GM12878 (cell line): ENCODE results near the gene SEMA3B. TPM values are rescaled to one million over a fixed set of nuclear protein-coding genes. Genes with fewer than 3 reads are reported as not detected.
A peak's percentile ranks its signal among the peaks of the same experiment; 100 is the strongest.

Experiments
- ATAC-seq: fragments of 200-7000 bp; cut with Tn5 transposase; 3 replicates; pipeline ENCODE4 v1.9.1; 2020; ENCODE audit warnings: mild to moderate bottlenecking, moderate library complexity
- BruUV-seq: library from RNA; stranded (reverse); fragments of 400-500 nt; replicated peaks from 2 replicates; lab custom pipeline; 2021; lab: Mats Ljungman, UMichigan
- CTCF ChIA-PET: fragments of 300-600 bp; sonication (Branson Sonifier 250); formaldehyde crosslinking; extraction: SDS; loops from one replicate; lab custom pipeline; 2021; ENCODE audit warnings: inconsistent platforms; lab: Yijun Ruan, JAX
- POLR2A ChIA-PET: fragments of 350-600 bp; formaldehyde crosslinking; extraction: SDS; loops from one replicate; lab custom pipeline; 2021; ENCODE audit warnings: inconsistent platforms; lab: Charles Lee
- RAD21 ChIA-PET: fragments of 300-600 bp; sonication (Branson Sonifier 250); formaldehyde crosslinking; loops from one replicate; lab custom pipeline; 2023; ENCODE audit warnings: antibody characterized with exemption; ENCODE audit not compliant: unreplicated experiment; lab: Charles Lee
- SMC1A ChIA-PET: fragments of 300-600 bp; sonication (Branson Sonifier 250); formaldehyde crosslinking; loops from one replicate; lab custom pipeline; 2023; ENCODE audit not compliant: unreplicated experiment, uncharacterized antibody; lab: Charles Lee
- DNase-seq: peaks from one replicate; pipeline ENCODE4 v3.0.0-alpha.2; 2011; ENCODE audit warnings: low read depth, low spot score
- FAIRE-seq: peaks from 3 replicates; lab custom pipeline; 2011; peaks lifted over from hg19 to GRCh38; lab: Jason Lieb, UNC
- H2AFZ ChIP-seq: 2 replicates; pipeline ENCODE4 v1.6.0; 2011; ENCODE audit warnings: low read depth, low read length, control low read depth; ENCODE audit not compliant: control insufficient read depth
- H3K27ac ChIP-seq: 2 replicates; pipeline ENCODE4 v1.5.1; 2011; ENCODE audit warnings: control low read depth; ENCODE audit not compliant: control insufficient read depth, insufficient read depth
- H3K27me3 ChIP-seq, 2 experiments: replicated peaks in 1 of 2; 2 replicates each; pipeline versions ENCODE4 v1.6.0 to v1.6.1; 2011; ENCODE audit warnings: low read length in 1 of 2; ENCODE audit not compliant: control insufficient read depth in 2 of 2, insufficient read depth in 2 of 2
- H3K36me3 ChIP-seq, 2 experiments: 2 replicates each; pipeline ENCODE4 v1.5.1; 2011; ENCODE audit warnings: low read length in 1 of 2; ENCODE audit not compliant: control insufficient read depth in 2 of 2, insufficient read depth in 2 of 2
- H3K4me1 ChIP-seq: 2 replicates; pipeline ENCODE4 v1.6.1; 2011; ENCODE audit warnings: mild to moderate bottlenecking, low read length, moderate library complexity, mixed read lengths; ENCODE audit not compliant: control insufficient read depth, insufficient read depth
- H3K4me2 ChIP-seq: 2 replicates; pipeline ENCODE4 v1.6.0; 2011; ENCODE audit warnings: control low read depth; ENCODE audit not compliant: control insufficient read depth, insufficient read depth
- H3K4me3 ChIP-seq: fragments of 200-600 bp; sonication (generic); 2 replicates; pipeline ENCODE4 v1.5.1; 2016
- H3K79me2 ChIP-seq: 2 replicates; pipeline ENCODE4 v1.6.0; 2011; ENCODE audit warnings: low read length; ENCODE audit not compliant: control insufficient read depth, insufficient read depth
- H3K9ac ChIP-seq: 2 replicates; pipeline ENCODE4 v1.8.0; 2011; ENCODE audit warnings: low read length, control low read depth, mixed read lengths; ENCODE audit not compliant: control insufficient read depth, insufficient read depth
- H3K9me3 ChIP-seq: replicated peaks from 3 replicates; pipeline ENCODE4 v1.5.1; 2011; ENCODE audit warnings: mild to moderate bottlenecking, low read length; ENCODE audit not compliant: control insufficient read depth, insufficient read depth
- H4K20me1 ChIP-seq: 2 replicates; pipeline ENCODE4 v1.6.0; 2011; ENCODE audit not compliant: control insufficient read depth, insufficient read depth
- DPF2 ChIP-seq: fragments of 450-650 bp; IDR thresholded peaks from 2 replicates; pipeline ENCODE4 v1.6.1; 2017; ENCODE audit warnings: mild to moderate bottlenecking
- GATAD2B ChIP-seq: fragments of 450-650 bp; conservative IDR thresholded peaks from 2 replicates; pipeline ENCODE4 v1.6.1; 2017; ENCODE audit warnings: low read depth, mild to moderate bottlenecking, moderate library complexity
- KLF5 ChIP-seq: fragments of 450-650 bp; IDR thresholded peaks from 2 replicates; pipeline ENCODE4 v1.6.1; 2014; ENCODE audit warnings: mild to moderate bottlenecking; ENCODE audit not compliant: partially characterized antibody
- TCF3 ChIP-seq: IDR thresholded peaks from 2 replicates; pipeline ENCODE4 v1.6.1; 2012; ENCODE audit warnings: low read depth, mild to moderate bottlenecking, low read length, borderline replicate concordance; ENCODE audit not compliant: insufficient read depth
- WGBS: methylation state at CpG from one replicate; pipeline ENCODE4 v1.1.6; 2016; ENCODE audit warnings: low lambda C conversion rate; ENCODE audit not compliant: insufficient replicate concordance, insufficient coverage; ENCODE audit errors: missing lambda C conversion rate; 5-methylcytosine and 5-hydroxymethylcytosine counted together
- in situ Hi-C: fragments of 300-500 bp; cut with MboI; formaldehyde crosslinking; loops from 9 replicates; pipeline ENCODE4 v1.14.3; 2018; ENCODE audit warnings: mixed read lengths
- intact Hi-C: fragments of 100-400 bp; cut with micrococcal nuclease; formaldehyde crosslinking; loops from one replicate; pipeline ENCODE4 v1.14.2; 2022; ENCODE audit not compliant: unreplicated experiment
- polyA plus RNA-seq, 11 experiments: library from polyadenylated mRNA; depleted of rRNA in 4 of 11; unstranded in 6 of 11; stranded (reverse) in 5 of 11; fragments of >200 nt; fragmentation: Nextera tagmentation in 4 of 11; fragmentation: Illumina TruSeq in 1 of 11; extraction: Ambion mirVana in 4 of 11; extraction: Trizol in 1 of 11; gene quantifications; 1 replicate in 1 of 11; 2 replicates in 10 of 11; pipeline versions ENCODE4 v1.2.1 to v1.2.3, GENCODE V29; 2011 to 2016; ENCODE audit warnings: inconsistent platforms in 2 of 11, missing spikeins in 2 of 11, low read depth in 1 of 11
- total RNA-seq, 4 experiments: library from RNA; depleted of rRNA in 3 of 4; stranded (reverse); fragments of >200 nt in 3 of 4; fragmentation: Illumina TruSeq in 1 of 4; extraction: Trizol in 1 of 4; gene quantifications; 2 replicates each; pipeline versions ENCODE4 v1.2.1 to v1.2.3, GENCODE V29; 2013 to 2021
- TF ChIP-seq, protein P1 (sequence below): fragments of 450-650 bp; IDR thresholded peaks from 2 replicates; pipeline ENCODE4 v1.6.1; 2017; ENCODE audit warnings: low read depth, mild to moderate bottlenecking, moderate library complexity
- TF ChIP-seq, protein P2 (sequence below): fragments of 450-650 bp; IDR thresholded peaks from 2 replicates; pipeline ENCODE4 v1.6.1; 2016; ENCODE audit warnings: mild to moderate bottlenecking, moderate library complexity, borderline replicate concordance

SEMA3B gene
- total and polyA plus RNA-seq, 10 of the 15 experiments (the other 5 are each of a cell fraction or from before 2014, with no cell fraction given), result 0.06 to 0.59 (median 0.14) TPM; not detected in 2

DNA sequence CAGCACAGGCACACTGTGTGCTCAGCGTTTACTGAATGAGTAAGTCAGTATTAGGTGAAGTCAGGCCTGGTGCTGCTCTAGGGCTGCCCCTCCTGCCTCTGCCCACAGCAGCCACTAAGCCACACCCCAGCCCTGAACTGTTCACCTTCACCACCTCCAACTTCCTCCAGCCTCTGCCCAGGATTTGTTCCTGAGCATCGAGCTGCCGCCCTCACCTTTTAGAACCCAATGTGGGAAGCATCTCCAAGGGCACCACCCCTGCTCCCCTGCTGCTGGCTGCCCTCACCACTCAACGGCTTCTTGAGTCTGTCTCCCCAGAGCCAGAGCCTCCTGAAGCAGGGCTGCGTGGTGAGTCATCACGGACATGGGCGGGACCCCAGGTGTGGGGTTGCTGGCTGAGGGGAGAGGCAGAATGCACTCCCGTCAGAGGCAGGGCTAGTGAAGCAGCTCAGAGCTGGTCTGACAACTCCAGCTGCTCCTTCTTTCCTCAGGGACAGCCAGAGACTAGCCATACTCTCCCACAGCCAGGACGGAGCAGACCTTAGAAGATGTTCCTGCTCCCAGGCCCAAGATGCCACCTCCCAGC, 47.8 kb downstream of the SEMA3B start:
- Histone ChIP-seq H3K79me2 (peaks cover 5% of the 10 kb centered on the region), H3K9ac (no peak overlapping the region), H3K27me3 (no peaks in the 10 kb centered on the region), H3K4me2 (no peak overlapping the region), H3K9me3 (no peaks in the 10 kb centered on the region), H4K20me1 (no peaks in the 10 kb centered on the region), H3K4me3 (no peak overlapping the region), H3K4me1 (peaks cover 18% of the 10 kb centered on the region), H2AFZ (no peak overlapping the region), H3K27ac (no peak overlapping the region), H3K36me3 (peaks cover 0 to 2% of the 10 kb centered on the region in 2 experiments; a peak in 1 of 4 replicates)
- DNase-seq, result no peak
- SMC1A ChIA-PET, result interaction anchor here (0.7 to 1.3 kb wide), 3 partner anchors 17 to 44 kb away, joined by 3 to 4 read pairs (median 3); no protein-coding TSS in a partner anchor
- POLR2A ChIA-PET, result interaction anchor here (0.6 to 1.6 kb wide), 5 partner anchors 10 to 322 kb away, joined by 3 to 7 read pairs (median 5); partner anchors contain the start of genes HYAL3 and NAA80
- peak; percentile 47 for FAIRE-seq
- no TSS peak for BruUV-seq
- 25% methylated on average over 9 of the region's 9 CpGs for WGBS
- TF ChIP-seq DPF2, result 0 out of 2 replicates have a peak, but pooled peaks have one; percentile 23
- TF ChIP-seq, protein P1, sequence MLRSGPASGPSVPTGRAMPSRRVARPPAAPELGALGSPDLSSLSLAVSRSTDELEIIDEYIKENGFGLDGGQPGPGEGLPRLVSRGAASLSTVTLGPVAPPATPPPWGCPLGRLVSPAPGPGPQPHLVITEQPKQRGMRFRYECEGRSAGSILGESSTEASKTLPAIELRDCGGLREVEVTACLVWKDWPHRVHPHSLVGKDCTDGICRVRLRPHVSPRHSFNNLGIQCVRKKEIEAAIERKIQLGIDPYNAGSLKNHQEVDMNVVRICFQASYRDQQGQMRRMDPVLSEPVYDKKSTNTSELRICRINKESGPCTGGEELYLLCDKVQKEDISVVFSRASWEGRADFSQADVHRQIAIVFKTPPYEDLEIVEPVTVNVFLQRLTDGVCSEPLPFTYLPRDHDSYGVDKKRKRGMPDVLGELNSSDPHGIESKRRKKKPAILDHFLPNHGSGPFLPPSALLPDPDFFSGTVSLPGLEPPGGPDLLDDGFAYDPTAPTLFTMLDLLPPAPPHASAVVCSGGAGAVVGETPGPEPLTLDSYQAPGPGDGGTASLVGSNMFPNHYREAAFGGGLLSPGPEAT, result no peak
- no peak for TF ChIP-seq GATAD2B
- TF ChIP-seq, protein P2, sequence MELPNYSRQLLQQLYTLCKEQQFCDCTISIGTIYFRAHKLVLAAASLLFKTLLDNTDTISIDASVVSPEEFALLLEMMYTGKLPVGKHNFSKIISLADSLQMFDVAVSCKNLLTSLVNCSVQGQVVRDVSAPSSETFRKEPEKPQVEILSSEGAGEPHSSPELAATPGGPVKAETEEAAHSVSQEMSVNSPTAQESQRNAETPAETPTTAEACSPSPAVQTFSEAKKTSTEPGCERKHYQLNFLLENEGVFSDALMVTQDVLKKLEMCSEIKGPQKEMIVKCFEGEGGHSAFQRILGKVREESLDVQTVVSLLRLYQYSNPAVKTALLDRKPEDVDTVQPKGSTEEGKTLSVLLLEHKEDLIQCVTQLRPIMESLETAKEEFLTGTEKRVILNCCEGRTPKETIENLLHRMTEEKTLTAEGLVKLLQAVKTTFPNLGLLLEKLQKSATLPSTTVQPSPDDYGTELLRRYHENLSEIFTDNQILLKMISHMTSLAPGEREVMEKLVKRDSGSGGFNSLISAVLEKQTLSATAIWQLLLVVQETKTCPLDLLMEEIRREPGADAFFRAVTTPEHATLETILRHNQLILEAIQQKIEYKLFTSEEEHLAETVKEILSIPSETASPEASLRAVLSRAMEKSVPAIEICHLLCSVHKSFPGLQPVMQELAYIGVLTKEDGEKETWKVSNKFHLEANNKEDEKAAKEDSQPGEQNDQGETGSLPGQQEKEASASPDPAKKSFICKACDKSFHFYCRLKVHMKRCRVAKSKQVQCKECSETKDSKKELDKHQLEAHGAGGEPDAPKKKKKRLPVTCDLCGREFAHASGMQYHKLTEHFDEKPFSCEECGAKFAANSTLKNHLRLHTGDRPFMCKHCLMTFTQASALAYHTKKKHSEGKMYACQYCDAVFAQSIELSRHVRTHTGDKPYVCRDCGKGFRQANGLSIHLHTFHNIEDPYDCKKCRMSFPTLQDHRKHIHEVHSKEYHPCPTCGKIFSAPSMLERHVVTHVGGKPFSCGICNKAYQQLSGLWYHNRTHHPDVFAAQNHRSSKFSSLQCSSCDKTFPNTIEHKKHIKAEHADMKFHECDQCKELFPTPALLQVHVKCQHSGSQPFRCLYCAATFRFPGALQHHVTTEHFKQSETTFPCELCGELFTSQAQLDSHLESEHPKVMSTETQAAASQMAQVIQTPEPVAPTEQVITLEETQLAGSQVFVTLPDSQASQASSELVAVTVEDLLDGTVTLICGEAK, result no peak
- no peak for TF ChIP-seq KLF5
- TF ChIP-seq TCF3, result no peak
- CTCF ChIA-PET, result no interaction called here
- intact Hi-C loops, result no loop called here
- in situ Hi-C loops, result no loop called here
- RAD21 ChIA-PET, result interaction anchor here (0.9 kb wide), 1 partner anchor 17 kb away, joined by 3 read pairs; the partner anchor contains the start of genes HYAL3 and NAA80
- peak; percentile 54 for ATAC-seq
